Kasumi-1 (cell line): Measurements from ENCODE around the gene TNFRSF8.
"Not testable (repeated sequence)": the region's sequence is repeated elsewhere in the genome, so short reads cannot be mapped to it uniquely, and the experiment has no call there.

Experiments
- DNase-seq, 2 experiments: peaks; one replicate each; lab custom pipeline; 2025; lab: John Stamatoyannopoulos, UW

Gene TNFRSF8

GRCh38 chr1:12087797-12088314, 24.8 kb downstream of the TNFRSF8 start:
- DNase-seq: no peak

- peak; percentile 28 to 52 for DNase-seq
Measured at GRCh38 chr1:12088607-12089006, 25.5 kb downstream of the TNFRSF8 start.

- DNase-seq: no peak
Measured at GRCh38 chr1:12090326-12090725, 27.2 kb downstream of the TNFRSF8 start.

- no peak for DNase-seq
Measured at GRCh38 chr1:12091191-12091590, 28.1 kb downstream of the TNFRSF8 start.

- no peak for DNase-seq
Measured at GRCh38 chr1:12094180-12094579, 31.1 kb downstream of the TNFRSF8 start.

- no peak for DNase-seq
Measured at GRCh38 chr1:12095452-12096263, 32.6 kb downstream of the TNFRSF8 start.

GRCh38 chr1:12096615-12097014, 33.5 kb downstream of the TNFRSF8 start:
- DNase-seq: no peak

- no peak for DNase-seq
Measured at GRCh38 chr1:12097321-12097720, 34.2 kb downstream of the TNFRSF8 start.

GRCh38 chr1:12098786-12099185, 35.7 kb downstream of the TNFRSF8 start:
- no peak for DNase-seq

- DNase-seq: no peak
Measured at GRCh38 chr1:12099610-12100009, 36.5 kb downstream of the TNFRSF8 start.

GRCh38 chr1:12100071-12100470, 37.0 kb downstream of the TNFRSF8 start:
- DNase-seq: no peak

GRCh38 chr1:12101120-12101519, 38.0 kb downstream of the TNFRSF8 start:
- not testable (repeated sequence) for DNase-seq

- DNase-seq: no peak
Measured at GRCh38 chr1:12102066-12102465, 39.0 kb downstream of the TNFRSF8 start.

GRCh38 chr1:12104417-12104816, 41.3 kb downstream of the TNFRSF8 start:
- DNase-seq: no peak

GRCh38 chr1:12106153-12106552, 43.0 kb downstream of the TNFRSF8 start:
- DNase-seq: no peak

GRCh38 chr1:12106861-12107260, 43.8 kb downstream of the TNFRSF8 start:
- peak; percentile 8 to 10 for DNase-seq

GRCh38 chr1:12107718-12108117, 44.6 kb downstream of the TNFRSF8 start:
- no peak for DNase-seq

- no peak for DNase-seq
Measured at GRCh38 chr1:12109901-12110300, 46.8 kb downstream of the TNFRSF8 start.

GRCh38 chr1:12111741-12112140, 48.6 kb downstream of the TNFRSF8 start:
- DNase-seq: no peak

GRCh38 chr1:12112711-12113161, 49.6 kb downstream of the TNFRSF8 start:
- no peak for DNase-seq

GRCh38 chr1:12113433-12114339, 50.6 kb downstream of the TNFRSF8 start:
- peak; percentile 11 to 28 for DNase-seq

- no peak for DNase-seq
Measured at GRCh38 chr1:12114340-12114683, 51.2 kb downstream of the TNFRSF8 start.

GRCh38 chr1:12114916-12115315, 51.8 kb downstream of the TNFRSF8 start:
- no peak for DNase-seq
